Measurements from ENCODE around the gene EPN1.

The EPN1 gene

DNA sequence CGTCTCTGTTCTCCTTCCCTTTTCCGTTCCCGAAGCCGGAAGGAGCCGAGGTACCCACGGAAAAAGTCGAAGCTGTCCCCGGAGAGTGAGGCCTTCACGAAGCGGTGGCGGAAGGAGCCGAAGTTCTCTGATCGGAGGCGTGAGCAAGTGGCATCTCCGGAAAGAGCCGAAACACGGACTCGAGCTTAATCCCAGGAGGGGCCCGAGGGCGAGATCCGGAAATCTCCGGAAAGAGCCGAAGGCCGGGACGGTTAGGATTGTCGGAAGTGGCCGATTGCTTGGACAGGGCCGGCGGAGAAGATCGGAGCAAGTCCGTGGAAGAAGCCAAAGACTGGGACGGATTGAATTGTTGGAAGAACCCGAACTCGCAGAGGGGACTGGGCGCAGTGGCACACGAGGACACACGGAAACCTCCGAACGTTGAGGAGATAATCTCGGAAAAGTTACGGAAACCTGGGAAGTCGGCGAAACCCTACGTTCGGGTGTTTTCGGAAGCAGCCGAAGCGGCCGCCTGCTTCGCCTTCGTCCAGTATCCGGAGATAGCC lies 20.6 kb upstream of the EPN1 start:
- H3K9me2 ChIP-seq (ENCODE audit: low read depth, low read length): no peaks in the 10 kb centered on the region

DNA sequence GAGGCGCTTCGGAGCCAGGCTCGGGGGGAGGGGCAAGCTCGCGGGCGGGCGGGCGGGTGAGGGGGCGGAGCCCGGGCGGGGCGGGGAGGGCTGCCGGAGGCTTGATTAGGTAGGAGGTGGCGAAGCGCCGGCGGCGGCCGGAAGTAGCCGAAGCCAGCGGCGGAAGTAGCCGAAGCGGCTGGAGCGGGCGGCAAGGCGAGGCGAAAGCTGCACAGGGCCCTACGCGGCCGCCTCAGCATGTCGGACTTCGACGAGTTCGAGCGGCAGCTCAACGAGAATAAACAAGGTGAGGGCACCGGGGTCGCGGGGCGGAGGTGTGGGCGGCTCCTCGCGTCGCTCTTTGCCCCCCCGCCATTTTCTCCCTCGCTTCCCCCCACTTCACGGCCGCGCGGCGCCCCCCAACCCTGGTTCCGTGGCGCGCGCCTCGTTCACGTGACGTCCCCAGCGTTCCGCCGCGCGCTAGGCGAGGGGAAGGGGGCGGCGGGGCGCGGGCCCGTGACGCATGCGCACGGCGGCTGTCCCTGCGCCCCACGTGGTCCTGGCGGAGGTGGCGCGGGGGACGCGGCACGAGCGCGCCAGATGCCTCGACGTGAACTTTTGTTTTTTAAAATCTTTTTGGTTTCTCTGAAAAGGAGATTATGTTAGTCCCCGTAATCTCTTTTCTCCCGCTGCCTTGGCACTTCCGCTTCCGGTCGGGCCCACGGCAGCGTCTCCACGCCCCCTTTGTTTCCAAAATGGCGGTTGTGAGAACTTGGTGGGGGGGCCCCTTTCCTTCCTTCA lies 20.0 kb upstream of the EPN1 start, which contains the start of gene U2AF2:
TSS of gene U2AF2 (plus strand) at position 168 of the 780 bp plus-strand sequence. CDS start at position 238, 70 bp downstream.
- TF ChIP-seq EZH2 (IDR thresholded peaks at IDR 0.05; ENCODE audit: borderline replicate concordance, low read length) (no peak), CTCF (IDR thresholded peaks at IDR 0.05; ENCODE audit: low read length) (no peak)
- Histone ChIP-seq H3K36me3 (ENCODE audit: insufficient read depth, low read length) (peaks cover 52% of the 10 kb centered on the region), H4K20me1 (ENCODE audit: insufficient read depth, low read length) (no peaks in the 10 kb centered on the region; the same call in 1 of the 2 replicates), H3K4me1 (ENCODE audit: insufficient read depth, low read length, severe bottlenecking) (peaks cover 34% of the 10 kb centered on the region), H3K27ac (ENCODE audit: low read depth, low read length, poor library complexity, severe bottlenecking) (peak within 1 kb of the TSS; percentile 91), H3F3A (ENCODE audit: insufficient read depth, low read length) (no peaks in the 10 kb centered on the region), H3K4me2 (ENCODE audit: low read length) (peak within 1 kb of the TSS; percentile 97), H3K9me2 (ENCODE audit: low read depth, low read length) (no peaks in the 10 kb centered on the region), H3K27me3 (ENCODE audit: insufficient read depth, low read length) (no peaks in the 10 kb centered on the region), H3K9me3 (ENCODE audit: low read length) (no peaks in the 10 kb centered on the region), H3K4me3 (ENCODE audit: low read depth, low read length, poor library complexity, severe bottlenecking) (peak within 1 kb of the TSS; percentile 94), H3K9ac (ENCODE audit: low read length) (peak within 1 kb of the TSS; percentile 98), H3K79me2 (ENCODE audit: insufficient read depth, low read length) (peaks cover 47% of the 10 kb centered on the region), H2AFZ (ENCODE audit: low read length) (no peak within 1 kb of the TSS)

More for the DNA sequence above, 20.6 kb upstream of the EPN1 start:
- Histone ChIP-seq H3K27me3 (ENCODE audit: insufficient read depth, low read length) (no peaks in the 10 kb centered on the region), H3F3A (ENCODE audit: insufficient read depth, low read length) (no peaks in the 10 kb centered on the region), H3K4me3 (ENCODE audit: low read depth, low read length, poor library complexity, severe bottlenecking) (peak overlapping the region; percentile 63), H3K79me2 (ENCODE audit: insufficient read depth, low read length) (peaks cover 40% of the 10 kb centered on the region), H3K4me1 (ENCODE audit: insufficient read depth, low read length, severe bottlenecking) (peaks cover 39% of the 10 kb centered on the region), H3K27ac (ENCODE audit: low read depth, low read length, poor library complexity, severe bottlenecking) (peak overlapping the region; percentile 90), H3K9ac (ENCODE audit: low read length) (peak overlapping the region; percentile 83), H3K36me3 (ENCODE audit: insufficient read depth, low read length) (peaks cover 49% of the 10 kb centered on the region), H4K20me1 (ENCODE audit: insufficient read depth, low read length) (no peaks in the 10 kb centered on the region; the same call in 1 of the 2 replicates), H3K9me3 (ENCODE audit: low read length) (no peaks in the 10 kb centered on the region), H2AFZ (ENCODE audit: low read length) (no peak overlapping the region), H3K4me2 (ENCODE audit: low read length) (peak overlapping the region; percentile 64)
- TF ChIP-seq CTCF (IDR thresholded peaks at IDR 0.05; ENCODE audit: low read length) (no peak), EZH2 (IDR thresholded peaks at IDR 0.05; ENCODE audit: borderline replicate concordance, low read length) (no peak)

GRCh38 chr19:55655648-55656040 lies 19.4 kb upstream of the EPN1 start:
- Histone ChIP-seq H3K4me3 (ENCODE audit: low read depth, low read length, poor library complexity, severe bottlenecking) (peak overlapping the region; percentile 94), H3K79me2 (ENCODE audit: insufficient read depth, low read length) (peaks cover 52% of the 10 kb centered on the region), H3F3A (ENCODE audit: insufficient read depth, low read length) (no peaks in the 10 kb centered on the region), H3K9ac (ENCODE audit: low read length) (peak overlapping the region; percentile 98), H3K9me2 (ENCODE audit: low read depth, low read length) (no peaks in the 10 kb centered on the region), H3K4me1 (ENCODE audit: insufficient read depth, low read length, severe bottlenecking) (peaks cover 34% of the 10 kb centered on the region), H2AFZ (ENCODE audit: low read length) (no peak overlapping the region), H3K27ac (ENCODE audit: low read depth, low read length, poor library complexity, severe bottlenecking) (peak overlapping the region; percentile 91), H3K27me3 (ENCODE audit: insufficient read depth, low read length) (no peaks in the 10 kb centered on the region), H3K36me3 (ENCODE audit: insufficient read depth, low read length) (peaks cover 58% of the 10 kb centered on the region), H4K20me1 (ENCODE audit: insufficient read depth, low read length) (no peaks in the 10 kb centered on the region; the same call in 1 of the 2 replicates), H3K4me2 (ENCODE audit: low read length) (peak overlapping the region; percentile 97), H3K9me3 (ENCODE audit: low read length) (no peaks in the 10 kb centered on the region)
- TF ChIP-seq EZH2 (IDR thresholded peaks at IDR 0.05; ENCODE audit: borderline replicate concordance, low read length): no peak
- TF ChIP-seq CTCF (IDR thresholded peaks at IDR 0.05; ENCODE audit: low read length): no peak

All from OCI-LY1 (cell line).